Left ventricle myocardium inferior (tissue), 1 donor: ENCODE measurements around the gene FCHO2. TPM values are rescaled to one million over a fixed set of nuclear protein-coding genes. Genes with fewer than 3 reads are reported as not detected.
"Not testable (repeated sequence)": the region's sequence is repeated elsewhere in the genome, so short reads cannot be mapped to it uniquely, and the experiment has no call there.

Experiments used
- DNase-seq: peaks from one replicate; pipeline ENCODE4 v3.0.0-alpha.2; 2020
- H3K27ac ChIP-seq: fragments of 200-600 bp; replicated peaks from 2 replicates; pipeline ENCODE4 v1.8.0; 2021
- H3K27me3 ChIP-seq: fragments of 200-600 bp; 2 replicates; pipeline ENCODE4 v1.8.0; 2021; ENCODE audit warnings: low read depth
- H3K36me3 ChIP-seq: fragments of 200-600 bp; 2 replicates; pipeline ENCODE4 v1.8.0; 2021
- H3K4me1 ChIP-seq: fragments of 200-600 bp; 2 replicates; pipeline ENCODE4 v1.8.0; 2021
- H3K4me3 ChIP-seq: fragments of 200-600 bp; 2 replicates; pipeline ENCODE4 v1.8.0; 2021; ENCODE audit warnings: mild to moderate bottlenecking, moderate library complexity
- H3K9me3 ChIP-seq: fragments of 200-600 bp; replicated peaks from 2 replicates; pipeline ENCODE4 v1.8.0; 2021
- CTCF ChIP-seq: fragments of 200-600 bp; IDR thresholded peaks from 2 replicates; pipeline ENCODE4 v1.8.0; 2021; ENCODE audit warnings: antibody characterized with exemption, mild to moderate bottlenecking, borderline replicate concordance
- intact Hi-C: fragments of 100-400 bp; cut with micrococcal nuclease; formaldehyde crosslinking; loops from one replicate; pipeline ENCODE4 v1.11.0; 2022
- total RNA-seq: library from RNA; stranded (reverse); fragmentation: NEBNext Ultra II Directional; extraction: Animal tissue kit (Norgen Biotek cat#: 25700); gene quantifications from one replicate; pipeline ENCODE4 v1.2.1, GENCODE V29; 2021
- donor health status: DM: no; HTN: yes; CAD: no; lungs with severe emphysema.

The FCHO2 gene
- total RNA-seq, 1 donor from 2014 or later: 23.3 TPM

GRCh38 chr5:72994578-72994977, 38.7 kb downstream of the FCHO2 start:
- H3K27ac ChIP-seq: no peak overlapping the region
- H3K9me3 ChIP-seq: no peaks in the 10 kb centered on the region
- TF ChIP-seq CTCF: no peak
- intact Hi-C loops: no loop called here
- no peak overlapping the region for H3K4me3 ChIP-seq
- no peaks in the 10 kb centered on the region for H3K4me1 ChIP-seq
- peaks cover 60% of the 10 kb centered on the region for H3K36me3 ChIP-seq
- no peaks in the 10 kb centered on the region for H3K27me3 ChIP-seq
- no peak for DNase-seq

GRCh38 chr5:72996632-72997031, 40.8 kb downstream of the FCHO2 start:
- Histone ChIP-seq H3K9me3 (no peaks in the 10 kb centered on the region), H3K27me3 (no peaks in the 10 kb centered on the region), H3K4me3 (no peak overlapping the region), H3K4me1 (no peaks in the 10 kb centered on the region), H3K36me3 (peaks cover 51% of the 10 kb centered on the region), H3K27ac (no peak overlapping the region)
- TF ChIP-seq CTCF: no peak
- intact Hi-C loops: no loop called here
- no peak for DNase-seq

GRCh38 chr5:72999916-73000315, 44.1 kb downstream of the FCHO2 start:
- H3K9me3 ChIP-seq: no peaks in the 10 kb centered on the region
- TF ChIP-seq CTCF: no peak
- H3K36me3 ChIP-seq: peaks cover 20% of the 10 kb centered on the region
- no peaks in the 10 kb centered on the region for H3K27me3 ChIP-seq
- H3K4me1 ChIP-seq: no peaks in the 10 kb centered on the region
- no peak overlapping the region for H3K4me3 ChIP-seq
- intact Hi-C loops: no loop called here
- no peak for DNase-seq
- no peak overlapping the region for H3K27ac ChIP-seq

GRCh38 chr5:73005886-73006285, 50.0 kb downstream of the FCHO2 start:
- Histone ChIP-seq H3K27ac (no peak overlapping the region), H3K27me3 (no peaks in the 10 kb centered on the region), H3K36me3 (peaks cover 18% of the 10 kb centered on the region), H3K4me3 (no peak overlapping the region), H3K4me1 (no peaks in the 10 kb centered on the region), H3K9me3 (no peaks in the 10 kb centered on the region)
- no peak for DNase-seq
- intact Hi-C loops: no loop called here
- TF ChIP-seq CTCF: no peak

GRCh38 chr5:73007051-73007450, 51.2 kb downstream of the FCHO2 start:
- H3K4me3 ChIP-seq: no peak overlapping the region
- H3K27me3 ChIP-seq: no peaks in the 10 kb centered on the region
- intact Hi-C loops: no loop called here
- TF ChIP-seq CTCF: no peak
- H3K36me3 ChIP-seq: peaks cover 22% of the 10 kb centered on the region
- H3K9me3 ChIP-seq: no peaks in the 10 kb centered on the region
- DNase-seq: no peak
- no peak overlapping the region for H3K27ac ChIP-seq
- H3K4me1 ChIP-seq: no peaks in the 10 kb centered on the region

GRCh38 chr5:73008831-73009230, 53.0 kb downstream of the FCHO2 start:
- intact Hi-C loops: no loop called here
- TF ChIP-seq CTCF: no peak
- Histone ChIP-seq H3K4me3 (no peak overlapping the region), H3K4me1 (no peaks in the 10 kb centered on the region), H3K9me3 (no peaks in the 10 kb centered on the region), H3K36me3 (peaks cover 27% of the 10 kb centered on the region), H3K27ac (no peak overlapping the region), H3K27me3 (no peaks in the 10 kb centered on the region)
- DNase-seq: no peak

- peaks cover 26% of the 10 kb centered on the region for H3K36me3 ChIP-seq
- H3K27ac ChIP-seq, H3K4me1 ChIP-seq, DNase-seq, H3K27me3 ChIP-seq, H3K4me3 ChIP-seq, H3K9me3 ChIP-seq, intact Hi-C loops: not testable (repeated sequence)
Observed at GRCh38 chr5:73011612-73012011, 55.8 kb downstream of the FCHO2 start.
